ENCODE data around the gene CCN5.

GRCh38 chr20:44700306-44700705, 14.9 kb upstream of the CCN5 start:
- no peak for TF ChIP-seq CTCF (conservative IDR thresholded peaks at IDR 0.05; ENCODE audit: low read length)
- no peak for TF ChIP-seq EZH2phosphoT487 (IDR thresholded peaks at IDR 0.05; ENCODE audit: borderline replicate concordance)
